Osteocyte (in vitro differentiated cells): ENCODE results near the gene CAV3. TPM values are rescaled to one million over a fixed set of nuclear protein-coding genes. Genes with fewer than 3 reads are reported as not detected.

ENCODE experiments used
- DNase-seq: peaks from one replicate; pipeline ENCODE4 v3.0.0; 2021; ENCODE audit warnings: mixed read lengths; ENCODE audit not compliant: unreplicated experiment; ENCODE audit errors: extremely low spot score
- H3K27ac Mint-ChIP-seq: one replicate; pipeline ENCODE4 v1.8.0; 2021; ENCODE audit warnings: mild to moderate bottlenecking, mixed read lengths; ENCODE audit not compliant: unreplicated experiment
- H3K27me3 Mint-ChIP-seq: one replicate; pipeline ENCODE4 v1.8.0; 2021; ENCODE audit warnings: mixed read lengths; ENCODE audit not compliant: unreplicated experiment
- H3K36me3 Mint-ChIP-seq: one replicate; pipeline ENCODE4 v1.8.0; 2021; ENCODE audit warnings: mixed read lengths; ENCODE audit not compliant: unreplicated experiment
- H3K4me1 Mint-ChIP-seq: one replicate; pipeline ENCODE4 v1.8.0; 2021; ENCODE audit warnings: mixed read lengths; ENCODE audit not compliant: unreplicated experiment
- H3K4me3 Mint-ChIP-seq: one replicate; pipeline ENCODE4 v1.8.0; 2021; ENCODE audit warnings: mild to moderate bottlenecking, moderate library complexity, mixed read lengths; ENCODE audit not compliant: unreplicated experiment
- H3K9me3 Mint-ChIP-seq: one replicate; pipeline ENCODE4 v1.8.0; 2021; ENCODE audit warnings: mixed read lengths; ENCODE audit not compliant: unreplicated experiment
- total RNA-seq: library from RNA; stranded (reverse); gene quantifications from 2 replicates; pipeline ENCODE4 v1.2.1, GENCODE V29; 2021
- TF ChIP-seq, protein P1 (sequence below): fragments of 200-600 bp; sonication (generic); IDR thresholded peaks from 2 replicates; pipeline ENCODE4 v1.5.0; 2021; ENCODE audit warnings: antibody characterized with exemption, mild to moderate bottlenecking, moderate library complexity

The CAV3 gene
- total RNA-seq, 1 donor from 2014 or later = not detected

DNA sequence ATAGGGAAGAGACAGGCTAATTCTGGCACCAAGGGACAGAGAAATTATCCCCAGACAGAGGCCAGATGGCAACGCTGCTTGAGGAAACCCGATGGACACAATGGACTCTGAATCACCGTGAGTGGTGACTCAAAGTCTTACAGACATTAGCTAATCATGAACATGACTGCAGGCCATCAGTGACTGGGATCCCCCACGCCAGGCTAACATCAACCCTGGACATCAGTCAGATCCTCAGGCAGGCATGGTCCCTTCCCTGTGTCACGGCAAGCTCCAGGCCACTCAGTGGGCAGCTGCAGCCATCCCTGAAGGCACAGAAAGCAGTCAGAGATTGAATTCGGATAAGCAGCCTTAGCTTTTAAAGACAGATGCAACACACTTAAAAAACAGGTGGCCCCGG is 59.6 kb downstream of the CAV3 start:
- no peak overlapping the region for H3K4me3 Mint-ChIP-seq
- no peak for DNase-seq
- H3K27ac Mint-ChIP-seq = peak overlapping the region; percentile 27
- H3K36me3 Mint-ChIP-seq = peaks cover 4% of the 10 kb centered on the region
- peaks cover 11% of the 10 kb centered on the region for H3K4me1 Mint-ChIP-seq
- peaks cover 10% of the 10 kb centered on the region for H3K9me3 Mint-ChIP-seq
- H3K27me3 Mint-ChIP-seq = no peaks in the 10 kb centered on the region
- TF ChIP-seq, protein P1, sequence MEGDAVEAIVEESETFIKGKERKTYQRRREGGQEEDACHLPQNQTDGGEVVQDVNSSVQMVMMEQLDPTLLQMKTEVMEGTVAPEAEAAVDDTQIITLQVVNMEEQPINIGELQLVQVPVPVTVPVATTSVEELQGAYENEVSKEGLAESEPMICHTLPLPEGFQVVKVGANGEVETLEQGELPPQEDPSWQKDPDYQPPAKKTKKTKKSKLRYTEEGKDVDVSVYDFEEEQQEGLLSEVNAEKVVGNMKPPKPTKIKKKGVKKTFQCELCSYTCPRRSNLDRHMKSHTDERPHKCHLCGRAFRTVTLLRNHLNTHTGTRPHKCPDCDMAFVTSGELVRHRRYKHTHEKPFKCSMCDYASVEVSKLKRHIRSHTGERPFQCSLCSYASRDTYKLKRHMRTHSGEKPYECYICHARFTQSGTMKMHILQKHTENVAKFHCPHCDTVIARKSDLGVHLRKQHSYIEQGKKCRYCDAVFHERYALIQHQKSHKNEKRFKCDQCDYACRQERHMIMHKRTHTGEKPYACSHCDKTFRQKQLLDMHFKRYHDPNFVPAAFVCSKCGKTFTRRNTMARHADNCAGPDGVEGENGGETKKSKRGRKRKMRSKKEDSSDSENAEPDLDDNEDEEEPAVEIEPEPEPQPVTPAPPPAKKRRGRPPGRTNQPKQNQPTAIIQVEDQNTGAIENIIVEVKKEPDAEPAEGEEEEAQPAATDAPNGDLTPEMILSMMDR = no peak

DNA sequence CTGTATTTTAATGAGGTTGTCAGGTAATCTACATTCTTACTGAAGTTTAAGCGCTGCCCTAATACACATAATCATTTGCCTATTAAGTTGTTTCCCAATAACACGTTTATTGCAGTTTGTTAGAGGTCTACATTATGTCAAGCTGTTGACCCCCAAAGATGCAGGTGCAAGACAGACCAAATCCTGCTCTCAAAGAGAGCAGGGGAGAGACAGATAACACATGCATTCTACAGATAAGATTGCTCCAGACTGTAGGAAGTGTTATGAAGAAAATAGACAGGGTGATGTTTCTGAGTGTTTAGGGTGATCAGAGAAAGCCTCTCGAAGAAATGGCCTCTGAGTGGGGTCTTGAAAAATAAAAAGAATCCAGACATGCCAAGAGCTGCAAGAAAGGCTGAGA is 60.6 kb downstream of the CAV3 start:
- no peak overlapping the region for H3K27ac Mint-ChIP-seq
- H3K9me3 Mint-ChIP-seq = peaks cover 6% of the 10 kb centered on the region
- peaks cover 4% of the 10 kb centered on the region for H3K36me3 Mint-ChIP-seq
- peaks cover 11% of the 10 kb centered on the region for H3K4me1 Mint-ChIP-seq
- TF ChIP-seq, protein P1 = no peak
- no peak for DNase-seq
- H3K27me3 Mint-ChIP-seq = no peaks in the 10 kb centered on the region
- H3K4me3 Mint-ChIP-seq = no peak overlapping the region

Other genes starting within 250 kb of the CAV3 start
- gene LMCD1, start 232.0 kb upstream of the CAV3 start, total RNA-seq = 135 and 136 TPM in 2 replicates
- gene SSUH2, start 89.0 kb upstream of the CAV3 start, total RNA-seq = not detected in 2 replicates
- 23.8 and 24.0 TPM in 2 replicates for gene OXTR, start 35.8 kb downstream of the CAV3 start, total RNA-seq
- gene RAD18, start 229.7 kb downstream of the CAV3 start, total RNA-seq = 13.4 and 18.6 TPM in 2 replicates